Thyroid gland (tissue), 4 donors: ENCODE data around the gene CCR2.

ENCODE experiments used
- POLR2A ChIP-seq, 2 donors: fragments of 450-650 bp; IDR thresholded peaks; one replicate each; pipeline ENCODE4 v1.6.1; 2017; ENCODE audit warnings: antibody characterized with exemption in 2 of 2, mild to moderate bottlenecking in 2 of 2, moderate library complexity in 1 of 2
- TF ChIP-seq, protein P1 (sequence below), 6 experiments: fragments of 200-600 bp in 3 of 6; fragments of 450-650 bp in 3 of 6; sonication (generic) in 3 of 6; IDR thresholded peaks; one replicate each; pipeline ENCODE4 v1.5.1; 2016 to 2019; ENCODE audit warnings: antibody characterized with exemption in 6 of 6, mild to moderate bottlenecking in 2 of 6, inconsistent platforms in 1 of 6, moderate library complexity in 1 of 6

GRCh38 chr3:46358466-46358865 lies 4.6 kb downstream of the CCR2 start:
- no peak for TF ChIP-seq POLR2A (IDR thresholded peaks at IDR 0.05)
- TF ChIP-seq, protein P1, sequence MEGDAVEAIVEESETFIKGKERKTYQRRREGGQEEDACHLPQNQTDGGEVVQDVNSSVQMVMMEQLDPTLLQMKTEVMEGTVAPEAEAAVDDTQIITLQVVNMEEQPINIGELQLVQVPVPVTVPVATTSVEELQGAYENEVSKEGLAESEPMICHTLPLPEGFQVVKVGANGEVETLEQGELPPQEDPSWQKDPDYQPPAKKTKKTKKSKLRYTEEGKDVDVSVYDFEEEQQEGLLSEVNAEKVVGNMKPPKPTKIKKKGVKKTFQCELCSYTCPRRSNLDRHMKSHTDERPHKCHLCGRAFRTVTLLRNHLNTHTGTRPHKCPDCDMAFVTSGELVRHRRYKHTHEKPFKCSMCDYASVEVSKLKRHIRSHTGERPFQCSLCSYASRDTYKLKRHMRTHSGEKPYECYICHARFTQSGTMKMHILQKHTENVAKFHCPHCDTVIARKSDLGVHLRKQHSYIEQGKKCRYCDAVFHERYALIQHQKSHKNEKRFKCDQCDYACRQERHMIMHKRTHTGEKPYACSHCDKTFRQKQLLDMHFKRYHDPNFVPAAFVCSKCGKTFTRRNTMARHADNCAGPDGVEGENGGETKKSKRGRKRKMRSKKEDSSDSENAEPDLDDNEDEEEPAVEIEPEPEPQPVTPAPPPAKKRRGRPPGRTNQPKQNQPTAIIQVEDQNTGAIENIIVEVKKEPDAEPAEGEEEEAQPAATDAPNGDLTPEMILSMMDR (IDR thresholded peaks at IDR 0.05) = no peak
